K562 treated with DMSO at 1 percent for 4 hours (cell line): ENCODE measurements around the gene GPR50. TPM values are rescaled to one million over a fixed set of nuclear protein-coding genes. Genes with fewer than 3 reads are reported as not detected.

ENCODE experiments used
- total RNA-seq: library from RNA; unstranded; fragments of 300-600 nt; gene quantifications from 2 replicates; pipeline ENCODE4 v1.2.3, GENCODE V29; 2022; ENCODE audit not compliant: insufficient read depth

Gene GPR50
- not detected in 2 replicates for total RNA-seq

DNA sequence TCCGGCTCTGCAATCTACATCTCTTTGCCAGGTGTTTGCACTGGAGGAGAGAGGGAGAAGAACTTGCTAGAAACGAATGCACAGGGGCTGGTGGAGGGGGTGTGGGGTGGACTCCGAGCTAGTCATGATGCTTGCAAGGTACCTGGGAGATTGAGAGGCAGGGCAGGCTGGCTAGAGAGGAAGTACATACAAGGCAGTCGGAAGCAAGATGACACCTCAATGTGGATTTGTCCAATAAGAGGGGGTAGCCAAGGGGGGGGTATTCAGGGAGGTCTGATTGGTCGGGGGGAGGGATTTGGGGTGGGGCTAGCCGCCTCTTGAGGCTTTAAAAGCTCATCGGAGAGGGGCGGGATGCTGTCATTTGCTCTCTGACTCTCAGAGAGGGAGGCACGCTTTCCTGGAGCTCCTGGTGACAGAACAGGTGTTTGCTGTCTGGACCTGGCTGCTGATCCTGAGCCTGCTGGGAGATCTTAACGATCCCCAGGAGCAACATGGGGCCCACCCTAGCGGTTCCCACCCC lies at the start of gene GPR50:
TSS of gene GPR50 (plus strand) at position 354 of the 520 bp plus-strand sequence. CDS start at position 492, 138 bp downstream.

Other genes starting within 250 kb of the GPR50 start
- gene HMGB3, start 193.2 kb upstream of the GPR50 start, total RNA-seq: 14.1 and 21.5 TPM in 2 replicates
- 8.3 and 10.3 TPM in 2 replicates for gene VMA21, start 220.6 kb downstream of the GPR50 start, total RNA-seq